K562 (cell line): ENCODE data around the gene MYO1D. TPM values are rescaled to one million over a fixed set of nuclear protein-coding genes. Genes with fewer than 3 reads are reported as not detected.
A peak's percentile ranks its signal among the peaks of the same experiment; 100 is the strongest.

ENCODE experiments used
- BCLAF1 ChIP-seq, 2 experiments: fragments of 450-650 bp in 1 of 2; IDR thresholded peaks; 2 replicates each; pipeline ENCODE4 v1.6.1; 2011 to 2017; ENCODE audit warnings: low read depth in 2 of 2, antibody characterized with exemption in 1 of 2, borderline replicate concordance in 1 of 2, low read length in 1 of 2, mild to moderate bottlenecking in 1 of 2, mixed read lengths in 1 of 2; ENCODE audit not compliant: control insufficient read depth in 1 of 2
- CBX1 ChIP-seq: sonication (generic); IDR thresholded peaks from 2 replicates; pipeline ENCODE4 v1.6.1; 2016; ENCODE audit warnings: antibody characterized with exemption, low read depth, mild to moderate bottlenecking
- GATAD2A ChIP-seq: fragments of 450-650 bp; IDR thresholded peaks from 2 replicates; pipeline ENCODE4 v1.6.1; 2017
- GTF2A2 ChIP-seq: IDR thresholded peaks from 2 replicates; pipeline ENCODE4 v1.6.1; 2016; ENCODE audit warnings: mild to moderate bottlenecking, missing genetic modification characterization, missing compliant biosample characterization
- HNRNPLL ChIP-seq: fragments of 200-400 bp; formaldehyde crosslinking; IDR thresholded peaks from 2 replicates; pipeline ENCODE4 v1.6.1; 2017; ENCODE audit warnings: low read length, low read depth, mild to moderate bottlenecking; ENCODE audit not compliant: poor library complexity, severe bottlenecking
- JUND ChIP-seq, 2 experiments: IDR thresholded peaks; 2 replicates in 1 of 2; 3 replicates in 1 of 2; pipeline ENCODE4 v1.6.1; 2011; ENCODE audit warnings: borderline replicate concordance in 2 of 2, low read depth in 2 of 2, low read length in 2 of 2, improper control_type of control experiment in 1 of 2, missing biosample characterization in 1 of 2, missing genetic modification characterization in 1 of 2, missing genetic modification reagents in 1 of 2
- KLF10 ChIP-seq: fragments of 250-450 bp; sonication (Bioruptor Pico); IDR thresholded peaks from 2 replicates; pipeline ENCODE4 v1.6.1; 2021; ENCODE audit warnings: matching md5 sums
- KLF13 ChIP-seq: fragments of 450-650 bp; IDR thresholded peaks from 2 replicates; pipeline ENCODE4 v1.6.1; 2016; ENCODE audit warnings: missing genetic modification characterization, low read depth, mild to moderate bottlenecking, missing compliant biosample characterization, moderate library complexity, borderline replicate concordance
- MCM5 ChIP-seq: fragments of 450-650 bp; IDR thresholded peaks from 2 replicates; pipeline ENCODE4 v1.6.1; 2016; ENCODE audit warnings: low read depth
- RNF2 ChIP-seq: sonication (generic); IDR thresholded peaks from 2 replicates; pipeline ENCODE4 v1.6.1; 2016
- SNIP1 ChIP-seq: fragments of 450-650 bp; IDR thresholded peaks from 2 replicates; pipeline ENCODE4 v1.7.1; 2017; ENCODE audit warnings: low read depth, mild to moderate bottlenecking
- SREBF1 ChIP-seq: fragments of 150-350 bp; IDR thresholded peaks from 2 replicates; pipeline ENCODE4 v1.6.1; 2014; ENCODE audit warnings: antibody characterized with exemption, low read depth, low read length, borderline replicate concordance
- SRF ChIP-seq, 2 experiments: fragments of 250-450, 450-650 bp in 1 of 2; sonication (Bioruptor Pico) in 1 of 2; sonication (generic) in 1 of 2; formaldehyde crosslinking; IDR thresholded peaks; 2 replicates each; pipeline versions ENCODE4 v1.5.0 to v1.5.1; 2020 to 2022; ENCODE audit warnings: mild to moderate bottlenecking in 1 of 2, missing genetic modification reagents in 1 of 2
- THRB ChIP-seq: fragments of 450-650 bp; formaldehyde crosslinking; conservative IDR thresholded peaks from 2 replicates; pipeline ENCODE4 v1.4.0; 2022; ENCODE audit warnings: mild to moderate bottlenecking, missing genetic modification characterization
- YY1 ChIP-seq, 3 experiments: IDR thresholded peaks; 2 replicates each; pipeline ENCODE4 v1.6.1; 2011; ENCODE audit warnings: low read length in 2 of 3, mild to moderate bottlenecking in 2 of 3, moderate library complexity in 2 of 3, borderline replicate concordance in 1 of 3, control low read depth in 1 of 3, low read depth in 1 of 3; ENCODE audit not compliant: insufficient read depth in 3 of 3, insufficient replicate concordance in 2 of 3, control insufficient read depth in 1 of 3, insufficient read length in 1 of 3; ENCODE audit errors: extremely low read depth in 1 of 3
- ZBTB33 ChIP-seq: sonication (generic); formaldehyde crosslinking; IDR thresholded peaks from 2 replicates; pipeline ENCODE4 v1.8.1; 2023; ENCODE audit warnings: mild to moderate bottlenecking, missing genetic modification reagents
- polyA plus RNA-seq, 8 experiments: library from polyadenylated mRNA; depleted of rRNA in 4 of 8; stranded (reverse) in 5 of 8; unstranded in 3 of 8; fragments of >200 nt; fragmentation: Nextera tagmentation in 2 of 8; fragmentation: Illumina TruSeq in 1 of 8; extraction: Ambion mirVana in 2 of 8; extraction: Trizol in 1 of 8; gene quantifications; 2 replicates each; pipeline versions ENCODE4 v1.2.1 to v1.2.3, GENCODE V29; 2011 to 2014; ENCODE audit warnings: inconsistent platforms in 1 of 8, missing spikeins in 1 of 8
- total RNA-seq, 7 experiments: library from RNA; depleted of rRNA in 6 of 7; stranded (reverse); fragments of >200 nt in 6 of 7; fragmentation: Illumina TruSeq in 2 of 7; extraction: Trizol in 2 of 7; gene quantifications; 2 replicates each; pipeline versions ENCODE4 v1.2.1 to v1.2.3, GENCODE V29; 2011 to 2021; ENCODE audit warnings: low replicate concordance in 1 of 7
- TF ChIP-seq, protein P1 (sequence below): fragments of 450-650 bp; conservative IDR thresholded peaks from 2 replicates; pipeline ENCODE4 v1.6.1; 2016; ENCODE audit warnings: missing genetic modification characterization, low read depth, mild to moderate bottlenecking, control low read depth, missing compliant biosample characterization
- TF ChIP-seq, protein P2 (sequence below): sonication (generic); formaldehyde crosslinking; IDR thresholded peaks from 2 replicates; pipeline ENCODE4 v1.8.0; 2022; ENCODE audit warnings: mild to moderate bottlenecking, missing genetic modification reagents

The MYO1D gene
- total and polyA plus RNA-seq, 9 of the 15 experiments (the other 6 are each of a cell fraction or from before 2014, with no cell fraction given) = 2.1 to 71.2 (median 45.4) TPM

DNA sequence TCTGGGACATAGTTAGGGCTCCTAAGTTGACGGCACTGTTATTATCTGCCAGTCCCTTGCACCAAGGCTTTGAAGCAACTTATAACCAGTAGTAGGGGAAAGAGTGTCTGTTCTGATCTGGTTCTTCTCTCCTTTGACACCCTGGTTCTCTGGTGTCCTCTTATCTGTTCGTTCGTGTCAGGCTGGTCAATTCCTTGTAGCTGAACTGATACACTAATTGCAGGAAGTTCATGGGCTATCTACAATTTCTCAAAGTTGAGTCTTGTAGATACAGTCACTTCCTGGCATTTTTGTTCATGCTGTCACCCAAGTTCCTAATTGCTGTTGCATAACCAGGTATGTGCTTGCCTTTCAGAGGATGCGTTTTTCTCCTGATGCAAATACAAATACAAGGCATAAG, 17.3 kb upstream of the MYO1D start (continued):
- no peak for TF ChIP-seq HNRNPLL
- no peak for TF ChIP-seq BCLAF1 (IDR thresholded peaks at IDR 0.05; ENCODE audit: borderline replicate concordance in 1 of 2, control insufficient read depth in 1 of 2, low read depth in 2 of 2, low read length in 1 of 2)
- no peak for TF ChIP-seq GATAD2A
- no peak for TF ChIP-seq ZBTB33 (CRISPR knock-in tag)
- no peak for TF ChIP-seq KLF13
- TF ChIP-seq THRB = no peak
- no peak for TF ChIP-seq YY1 (IDR thresholded peaks at IDR 0.05; ENCODE audit: borderline replicate concordance in 1 of 3, control insufficient read depth in 1 of 3, extremely low read depth in 1 of 3, insufficient read depth in 3 of 3, insufficient read length in 1 of 3, insufficient replicate concordance in 2 of 3, low read depth in 1 of 3, low read length in 2 of 3)
- TF ChIP-seq RNF2 = peak; percentile 78
- TF ChIP-seq MCM5 = no peak
- no peak for TF ChIP-seq GTF2A2 (tag)
- no peak for TF ChIP-seq SNIP1
- TF ChIP-seq JUND (IDR thresholded peaks at IDR 0.05; ENCODE audit: borderline replicate concordance, low read depth, low read length) = peak; percentile 77
- peak; percentile 41; the same call in 1 of the 3 replicates for TF ChIP-seq JUND (tag; IDR thresholded peaks at IDR 0.05; ENCODE audit: borderline replicate concordance, low read depth, low read length)
- TF ChIP-seq SRF (CRISPR knock-in tag; IDR thresholded peaks at IDR 0.05) = no peak
- TF ChIP-seq KLF10 (CRISPR knock-in tag) = no peak
- TF ChIP-seq, protein P1, sequence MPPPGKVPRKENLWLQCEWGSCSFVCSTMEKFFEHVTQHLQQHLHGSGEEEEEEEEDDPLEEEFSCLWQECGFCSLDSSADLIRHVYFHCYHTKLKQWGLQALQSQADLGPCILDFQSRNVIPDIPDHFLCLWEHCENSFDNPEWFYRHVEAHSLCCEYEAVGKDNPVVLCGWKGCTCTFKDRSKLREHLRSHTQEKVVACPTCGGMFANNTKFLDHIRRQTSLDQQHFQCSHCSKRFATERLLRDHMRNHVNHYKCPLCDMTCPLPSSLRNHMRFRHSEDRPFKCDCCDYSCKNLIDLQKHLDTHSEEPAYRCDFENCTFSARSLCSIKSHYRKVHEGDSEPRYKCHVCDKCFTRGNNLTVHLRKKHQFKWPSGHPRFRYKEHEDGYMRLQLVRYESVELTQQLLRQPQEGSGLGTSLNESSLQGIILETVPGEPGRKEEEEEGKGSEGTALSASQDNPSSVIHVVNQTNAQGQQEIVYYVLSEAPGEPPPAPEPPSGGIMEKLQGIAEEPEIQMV = no peak
- TF ChIP-seq SREBF1 = no peak
- TF ChIP-seq CBX1 = no peak
- TF ChIP-seq, protein P2, sequence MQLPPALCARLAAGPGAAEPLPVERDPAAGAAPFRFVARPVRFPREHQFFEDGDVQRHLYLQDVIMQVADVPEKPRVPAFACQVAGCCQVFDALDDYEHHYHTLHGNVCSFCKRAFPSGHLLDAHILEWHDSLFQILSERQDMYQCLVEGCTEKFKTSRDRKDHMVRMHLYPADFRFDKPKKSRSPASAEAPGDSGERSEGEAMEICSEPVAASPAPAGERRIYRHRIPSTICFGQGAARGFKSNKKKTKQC (CRISPR knock-in tag) = no peak
